B cell (primary cell): Measurements from ENCODE around the gene NFKBIA. TPM values are rescaled to one million over a fixed set of nuclear protein-coding genes. Genes with fewer than 3 reads are reported as not detected.
A peak's percentile ranks its signal among the peaks of the same experiment; 100 is the strongest.

Source experiments
- ATAC-seq: fragments of 200-7000 bp; cut with Tn5 transposase; one replicate; pipeline ENCODE4 v1.10.0; 2021; ENCODE audit warnings: low read depth, mild to moderate bottlenecking, moderate number of reproducible peaks, moderate library complexity
- CTCF ChIA-PET: fragments of 350-600 bp; sonication (Branson Sonifier 250); formaldehyde crosslinking; loops from one replicate; lab custom pipeline; 2021; ENCODE audit warnings: antibody characterized with exemption, inconsistent platforms; lab: Charles Lee
- POLR2A ChIA-PET: fragments of 350-600 bp; sonication (Branson Sonifier 250); formaldehyde crosslinking; loops from one replicate; lab custom pipeline; 2021; ENCODE audit warnings: antibody characterized with exemption; lab: Charles Lee
- DNase-seq: peaks from one replicate; pipeline ENCODE4 v3.0.0; 2013
- H2AFZ ChIP-seq: 2 replicates; pipeline ENCODE4 v1.6.1; 2012; ENCODE audit warnings: mild to moderate bottlenecking, low read depth, low read length; ENCODE audit not compliant: insufficient read depth, poor library complexity, severe bottlenecking
- H3K27ac ChIP-seq, 2 donors: 1 replicate in 1 of 2; 2 replicates in 1 of 2; pipeline ENCODE4 v1.5.1; 2012 to 2013; ENCODE audit warnings: low read length in 2 of 2, mild to moderate bottlenecking in 2 of 2, moderate library complexity in 1 of 2
- H3K27me3 ChIP-seq, 4 experiments: fragments of 200-600 bp in 1 of 4; sonication (generic) in 1 of 4; replicated peaks in 1 of 4; 1 replicate in 2 of 4; 2 replicates in 2 of 4; pipeline versions ENCODE4 v1.6.1 to v1.7.0; 2013 to 2016; ENCODE audit warnings: low read length in 3 of 4, mild to moderate bottlenecking in 2 of 4, mixed read lengths in 1 of 4, moderate library complexity in 1 of 4; ENCODE audit not compliant: insufficient read depth in 4 of 4, control insufficient read depth in 3 of 4; ENCODE audit errors: control extremely low read depth in 1 of 4
- H3K36me3 ChIP-seq, 2 experiments: replicated peaks in 1 of 2; 1 replicate in 1 of 2; 2 replicates in 1 of 2; pipeline versions ENCODE4 v1.6.1 to v1.7.1; 2013; ENCODE audit warnings: low read length in 1 of 2; ENCODE audit not compliant: insufficient read depth in 2 of 2, control insufficient read depth in 1 of 2; ENCODE audit errors: control extremely low read depth in 1 of 2, extremely low read depth in 1 of 2
- H3K4me1 ChIP-seq, 2 donors: fragments of 200-600 bp in 1 of 2; sonication (generic) in 1 of 2; 1 replicate in 1 of 2; 2 replicates in 1 of 2; pipeline versions ENCODE4 v1.5.1 to v1.6.1; 2013 to 2017; ENCODE audit warnings: low read length in 2 of 2; ENCODE audit not compliant: control insufficient read depth in 2 of 2, insufficient read depth in 2 of 2
- H3K4me2 ChIP-seq: replicated peaks from 2 replicates; pipeline ENCODE3; 2012; ENCODE audit warnings: mild to moderate bottlenecking, low read depth, low read length; ENCODE audit not compliant: poor library complexity, severe bottlenecking
- H3K4me3 ChIP-seq, 5 experiments: fragments of 200-600 bp in 1 of 5; sonication (generic) in 1 of 5; 1 replicate in 3 of 5; 2 replicates in 2 of 5; pipeline versions ENCODE4 v1.5.1 to v1.7.0; 2011 to 2016; ENCODE audit warnings: low read length in 4 of 5, mild to moderate bottlenecking in 4 of 5, low read depth in 2 of 5, control low read depth in 1 of 5, moderate library complexity in 1 of 5; ENCODE audit not compliant: insufficient read depth in 1 of 5; ENCODE audit errors: control extremely low read depth in 1 of 5, extremely low read depth in 1 of 5
- H3K79me2 ChIP-seq: fragments of 200-600 bp; sonication (generic); one replicate; pipeline ENCODE4 v1.6.0; 2016; ENCODE audit warnings: low read length; ENCODE audit not compliant: control insufficient read depth, insufficient read depth
- H3K9ac ChIP-seq: fragments of 200-600 bp; sonication (generic); 2 replicates; pipeline ENCODE4 v1.6.1; 2017; ENCODE audit warnings: mild to moderate bottlenecking, low read length, moderate library complexity
- H3K9me3 ChIP-seq, 3 donors: one replicate each; pipeline versions ENCODE4 v1.6.1 to v1.7.1; 2013; ENCODE audit warnings: low read length in 2 of 3; ENCODE audit not compliant: control insufficient read depth in 2 of 3, insufficient read depth in 1 of 3; ENCODE audit errors: control extremely low read depth in 1 of 3
- H4K20me1 ChIP-seq: 2 replicates; pipeline ENCODE4 v1.6.0; 2012; ENCODE audit warnings: mild to moderate bottlenecking, low read length; ENCODE audit not compliant: insufficient read depth, control insufficient read depth, poor library complexity, severe bottlenecking
- H3K27ac Mint-ChIP-seq: one replicate; pipeline ENCODE4 v1.8.0; 2021; ENCODE audit warnings: mixed read lengths
- H3K27me3 Mint-ChIP-seq: one replicate; pipeline ENCODE4 v1.8.0; 2021; ENCODE audit warnings: mixed read lengths
- H3K4me1 Mint-ChIP-seq: one replicate; pipeline ENCODE4 v1.8.0; 2021; ENCODE audit warnings: mixed read lengths
- H3K4me3 Mint-ChIP-seq: one replicate; pipeline ENCODE4 v1.8.0; 2021; ENCODE audit warnings: mixed read lengths
- H3K9me3 Mint-ChIP-seq: one replicate; pipeline ENCODE4 v1.8.0; 2022; ENCODE audit warnings: mixed read lengths; ENCODE audit not compliant: insufficient read depth
- CTCF ChIP-seq: fragments of 200-600 bp; IDR thresholded peaks from one replicate; pipeline ENCODE4 v1.8.0; 2022; ENCODE audit warnings: antibody characterized with exemption, mild to moderate bottlenecking
- EZH2 ChIP-seq: IDR thresholded peaks from 2 replicates; pipeline ENCODE4 v1.6.1; 2012; ENCODE audit warnings: borderline replicate concordance, low read depth, mild to moderate bottlenecking, moderate library complexity, low read length; ENCODE audit not compliant: insufficient read depth, poor library complexity, severe bottlenecking
- WGBS: methylation state at CpG from one replicate; pipeline ENCODE4 v1.1.5; 2013; ENCODE audit warnings: missing lambda C conversion rate; ENCODE audit not compliant: insufficient coverage; 5-methylcytosine and 5-hydroxymethylcytosine counted together
- intact Hi-C: fragments of 100-400 bp; cut with micrococcal nuclease; formaldehyde crosslinking; loops from one replicate; pipeline ENCODE4 v1.10.0; 2022
- polyA plus RNA-seq: library from polyadenylated mRNA; depleted of rRNA; stranded (reverse); fragments of >200 nt; gene quantifications from 2 replicates; pipeline ENCODE4 v1.2.3, GENCODE V29; 2012
- total RNA-seq, 2 donors: library from RNA; stranded (reverse); fragments of 120-200 nt in 1 of 2; gene quantifications; 1 replicate in 1 of 2; 2 replicates in 1 of 2; pipeline versions ENCODE4 v1.2.3 to v1.2.4, GENCODE V29; 2013 to 2022

The NFKBIA gene
- total and polyA plus RNA-seq, 2 donors (not counting 1 experiment from before 2014, with no cell fraction given), result 308 to 3,195 TPM

DNA sequence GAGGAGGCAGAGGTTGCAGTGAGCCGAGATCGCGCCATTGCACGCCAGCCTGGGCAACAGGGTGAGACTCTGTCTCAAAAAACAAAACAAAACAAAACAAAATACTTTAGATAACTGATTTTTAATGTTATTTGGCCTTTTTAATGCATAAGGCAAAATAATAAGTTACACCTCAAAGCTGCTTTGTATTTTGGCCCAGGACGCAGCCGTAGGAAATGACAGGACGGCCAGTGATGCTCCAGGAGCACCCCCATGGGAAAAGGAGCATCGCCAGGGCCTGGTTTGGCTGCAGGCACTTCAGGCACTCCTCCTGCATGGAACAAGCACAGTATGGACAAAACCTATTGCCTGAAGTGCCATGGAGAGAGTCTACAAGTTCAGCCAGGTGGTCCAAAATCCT lies 3.5 kb upstream of the NFKBIA start:
- TF ChIP-seq CTCF (no peak), EZH2 (no peak)
- POLR2A ChIA-PET, result no interaction called here
- no peak overlapping the region for H3K4me2 ChIP-seq
- no peak overlapping the region for H3K4me3 ChIP-seq
- H3K9me3 Mint-ChIP-seq, result no peaks in the 10 kb centered on the region
- intact Hi-C loops, result no loop called here
- H3K27me3 ChIP-seq, result no peaks in the 10 kb centered on the region
- no peak for ATAC-seq
- CTCF ChIA-PET, result interaction anchor here (0.7 to 19.8 kb wide), 7 partner anchors 9 to 800 kb away, joined by 3 to 512 read pairs (median 10); no protein-coding TSS in a partner anchor
- peaks cover 31% of the 10 kb centered on the region for H3K4me1 Mint-ChIP-seq
- no peak overlapping the region for H3K27ac ChIP-seq
- no peak overlapping the region for H3K9ac ChIP-seq
- no peaks in the 10 kb centered on the region for H3K9me3 ChIP-seq
- DNase-seq, result no peak
- no peak overlapping the region for H3K27ac Mint-ChIP-seq
- H3K79me2 ChIP-seq, result peaks cover 20% of the 10 kb centered on the region
- 96% methylated on average over 4 of the region's 8 CpGs for WGBS
- peaks cover 0 to 6% of the 10 kb centered on the region in 2 experiments for H3K36me3 ChIP-seq
- peaks cover 22 to 29% of the 10 kb centered on the region in 2 donors for H3K4me1 ChIP-seq
- peaks cover 10% of the 10 kb centered on the region for H4K20me1 ChIP-seq
- no peaks in the 10 kb centered on the region for H3K27me3 Mint-ChIP-seq
- no peak overlapping the region for H2AFZ ChIP-seq
- H3K4me3 Mint-ChIP-seq, result no peak overlapping the region

- no peak overlapping the region for H3K4me3 Mint-ChIP-seq
- WGBS, result 80% methylated on average over 1 of the region's 1 CpG
- H3K27ac Mint-ChIP-seq, result no peak overlapping the region
- H2AFZ ChIP-seq, result no peak overlapping the region
- intact Hi-C loops, result loop anchor here (1.0 kb wide), 3 partner anchors 146 to 267 kb away; no protein-coding TSS in a partner anchor
- DNase-seq (no peak), ATAC-seq (no peak)
- H3K9ac ChIP-seq, result no peak overlapping the region
- H3K36me3 ChIP-seq, result peaks cover 0 to 14% of the 10 kb centered on the region in 2 experiments
- H3K27me3 Mint-ChIP-seq, result no peaks in the 10 kb centered on the region
- no peak overlapping the region for H3K4me2 ChIP-seq
- H3K27ac ChIP-seq, result no peak overlapping the region
- peaks cover 18% of the 10 kb centered on the region for H4K20me1 ChIP-seq
- POLR2A ChIA-PET, result no interaction called here
- CTCF ChIA-PET, result interaction anchor here (0.7 to 19.8 kb wide), 6 partner anchors 9 to 267 kb away, joined by 3 to 512 read pairs (median 12); no protein-coding TSS in a partner anchor
- no peak overlapping the region for H3K4me3 ChIP-seq
- TF ChIP-seq EZH2 (no peak), CTCF (peak; percentile 24)
- H3K4me1 ChIP-seq, result peaks cover 30 to 34% of the 10 kb centered on the region in 2 donors
- no peaks in the 10 kb centered on the region for H3K9me3 ChIP-seq
- H3K79me2 ChIP-seq, result peaks cover 27% of the 10 kb centered on the region
- H3K4me1 Mint-ChIP-seq, result peaks cover 38% of the 10 kb centered on the region
- no peaks in the 10 kb centered on the region for H3K9me3 Mint-ChIP-seq
- no peaks in the 10 kb centered on the region for H3K27me3 ChIP-seq
These were observed 2.7 kb upstream of the NFKBIA start for GRCh38 chr14:35407306-35407630.
